ENCODE results near the gene EEPD1.
"Not testable (repeated sequence)": the region's sequence is repeated elsewhere in the genome, so short reads cannot be mapped to it uniquely, and the experiment has no call there.

GRCh38 chr7:36244001-36244400 lies 90.9 kb downstream of the EEPD1 start:
- TF ChIP-seq TAF1, POLR2A, POLR2AphosphoS5 (IDR thresholded peaks at IDR 0.05; ENCODE audit: low read depth, low read length): not testable (repeated sequence)
